COR-L47 (cell line): ENCODE data around the gene LMTK3.
"Not testable (repeated sequence)": the region's sequence is repeated elsewhere in the genome, so short reads cannot be mapped to it uniquely, and the experiment has no call there.

Source experiments
- DNase-seq: peaks from one replicate; lab custom pipeline; 2025; lab: John Stamatoyannopoulos, UW

The LMTK3 gene

GRCh38 chr19:48538057-48538456 is 26.4 kb upstream of the LMTK3 start:
- not testable (repeated sequence) for DNase-seq

GRCh38 chr19:48537541-48537940 is 25.9 kb upstream of the LMTK3 start:
- DNase-seq, result no peak

DNA sequence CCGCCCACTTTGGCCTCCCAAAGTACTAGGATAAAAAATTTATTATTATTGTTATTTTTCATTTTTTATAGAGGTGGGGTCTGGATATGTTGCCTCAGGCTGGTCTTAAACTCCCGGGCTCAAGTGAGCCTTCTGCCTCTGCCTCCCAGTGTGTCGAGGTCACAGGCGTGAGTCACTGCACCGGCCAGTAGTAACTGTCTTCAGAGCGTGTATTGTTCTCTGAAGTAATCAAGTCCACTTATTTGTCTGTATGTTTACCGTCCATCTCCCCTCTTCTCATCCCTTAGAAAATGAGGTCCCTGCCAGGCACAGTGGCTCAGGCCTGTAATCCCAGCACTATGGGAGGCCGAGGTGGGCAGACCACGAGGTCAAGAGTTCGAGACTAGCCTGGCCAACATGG is 22.1 kb upstream of the LMTK3 start:
- no peak for DNase-seq

DNA sequence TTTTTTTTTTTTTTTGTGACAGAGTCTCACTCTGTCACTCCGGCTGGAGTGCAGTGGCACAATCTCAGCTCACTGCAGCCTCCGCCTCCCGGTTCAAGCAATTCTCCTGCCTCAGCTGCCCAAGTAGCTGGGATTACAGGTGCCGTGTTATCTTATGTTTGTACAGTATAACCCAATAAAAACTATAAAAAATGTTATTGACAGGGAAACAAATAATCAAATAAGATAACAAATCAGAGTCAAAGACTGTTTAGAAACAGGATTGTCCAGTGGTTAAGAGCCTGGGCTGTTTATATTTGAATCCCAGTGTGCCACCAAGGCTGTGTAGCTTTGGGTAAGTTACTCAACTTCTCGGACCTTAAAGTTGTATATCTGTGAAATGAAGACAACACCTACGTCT is 19.1 kb upstream of the LMTK3 start:
- no peak for DNase-seq

DNA sequence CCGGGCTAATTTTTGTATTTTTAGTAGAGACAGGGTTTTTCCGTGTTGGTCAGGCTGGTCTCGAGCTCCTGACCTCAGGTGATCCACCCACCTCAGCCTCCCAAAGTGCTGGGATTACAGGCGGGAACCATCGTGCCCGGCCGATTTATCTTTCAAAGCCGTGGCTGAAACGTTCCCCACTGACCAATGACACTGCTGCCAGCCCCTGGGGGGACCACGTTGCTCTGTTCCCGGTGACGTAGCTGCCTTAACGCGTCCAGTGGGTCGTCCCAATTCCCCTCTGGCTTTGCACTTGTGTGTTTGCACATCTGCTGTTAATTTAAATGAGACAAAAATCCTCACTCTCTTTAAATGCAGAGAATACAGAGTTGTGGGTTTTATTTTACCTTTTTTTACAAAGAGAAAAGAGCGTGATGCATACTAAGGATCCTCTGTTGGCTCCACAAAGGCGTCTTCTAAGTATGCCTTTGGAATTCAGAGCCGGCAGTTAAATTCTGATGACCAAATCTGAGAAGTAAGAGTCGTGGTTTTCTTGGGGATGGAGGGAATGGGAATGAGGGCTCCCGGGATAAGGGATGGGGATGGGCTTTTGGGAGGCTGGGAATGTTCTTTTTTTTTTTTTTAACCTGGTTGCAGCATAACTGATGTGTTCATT is 18.6 kb upstream of the LMTK3 start:
- DNase-seq, result no peak

GRCh38 chr19:48529156-48529555 is 17.5 kb upstream of the LMTK3 start:
- DNase-seq, result no peak

DNA sequence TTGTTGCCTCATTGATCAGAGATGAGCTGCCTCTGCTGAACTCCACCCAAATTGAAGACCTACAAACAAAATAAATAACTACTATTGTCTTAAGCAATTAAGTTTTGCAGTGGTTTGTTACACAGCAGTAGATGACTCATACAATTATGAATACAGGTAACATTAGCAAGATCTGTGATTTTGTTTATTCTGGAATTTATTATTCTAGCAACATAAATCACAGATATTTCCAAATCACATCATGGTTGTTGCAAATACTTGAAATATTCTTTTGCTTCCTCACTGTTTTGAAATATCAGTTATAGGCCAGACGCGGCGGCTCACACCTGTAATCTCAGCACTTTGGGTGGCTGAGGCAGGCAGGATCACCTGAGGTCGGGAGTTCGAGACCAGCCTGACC is 13.1 kb upstream of the LMTK3 start:
- DNase-seq, result no peak

DNA sequence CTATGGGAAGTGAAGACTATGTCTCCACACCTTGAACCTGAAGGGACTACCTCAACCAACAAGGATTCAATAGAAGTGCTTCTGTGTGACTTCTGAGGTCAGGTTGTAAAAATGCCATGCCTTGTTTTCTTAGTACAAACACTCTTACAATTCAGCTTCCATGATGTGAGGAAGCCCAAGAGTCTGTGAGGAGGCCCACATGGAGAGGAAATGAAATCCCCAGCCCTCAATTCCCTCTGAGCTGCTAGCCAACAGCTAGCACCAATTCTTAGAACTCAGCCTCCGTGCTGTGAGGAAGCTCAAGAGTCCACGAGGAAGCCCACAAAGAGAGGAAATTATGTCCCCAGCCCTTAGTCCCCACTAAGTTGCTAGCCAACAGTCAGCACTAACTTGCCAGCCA is 12.6 kb upstream of the LMTK3 start:
- no peak for DNase-seq

- no peak for DNase-seq
Observed at GRCh38 chr19:48520134-48520533, 8.5 kb upstream of the LMTK3 start.

DNA sequence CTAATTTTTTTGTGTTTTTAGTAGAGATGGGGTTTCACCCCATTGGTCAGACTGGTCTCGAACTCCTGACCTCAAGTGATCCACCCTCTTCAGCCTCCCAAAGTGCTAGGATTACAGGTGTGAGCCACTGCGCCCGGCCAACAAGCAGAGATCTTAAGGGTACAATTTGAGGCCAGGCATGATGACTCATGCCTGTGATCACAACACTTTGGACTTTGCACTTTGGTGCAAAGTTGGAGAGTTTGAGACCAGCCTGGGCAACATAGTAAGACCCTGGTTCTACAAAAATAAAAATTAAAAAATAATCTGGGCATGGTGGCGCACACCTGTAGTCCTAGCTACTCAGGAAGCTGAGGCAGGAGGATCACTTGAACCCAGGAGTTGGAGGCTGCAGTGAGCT is 7.8 kb upstream of the LMTK3 start:
- not testable (repeated sequence) for DNase-seq

DNA sequence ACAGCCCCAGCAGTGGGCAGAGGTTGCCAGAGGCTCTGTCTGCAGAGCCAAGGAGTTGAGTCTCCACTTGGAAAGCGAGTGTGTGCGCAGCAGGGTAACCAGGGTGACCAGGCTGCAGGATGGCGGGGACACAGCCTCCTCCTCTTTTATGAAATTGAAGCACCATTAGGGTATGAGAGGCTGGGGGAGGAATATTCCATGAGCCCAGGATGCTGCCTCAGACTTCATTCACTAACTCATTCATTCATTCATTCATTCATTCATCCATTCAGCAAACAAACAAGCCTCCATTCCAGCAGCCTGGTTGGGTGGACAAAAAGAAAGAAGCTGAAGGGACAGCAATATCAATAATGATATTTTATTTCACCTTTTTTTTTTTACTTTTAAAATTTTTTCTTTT is 6.6 kb upstream of the LMTK3 start:
- DNase-seq, result no peak

DNA sequence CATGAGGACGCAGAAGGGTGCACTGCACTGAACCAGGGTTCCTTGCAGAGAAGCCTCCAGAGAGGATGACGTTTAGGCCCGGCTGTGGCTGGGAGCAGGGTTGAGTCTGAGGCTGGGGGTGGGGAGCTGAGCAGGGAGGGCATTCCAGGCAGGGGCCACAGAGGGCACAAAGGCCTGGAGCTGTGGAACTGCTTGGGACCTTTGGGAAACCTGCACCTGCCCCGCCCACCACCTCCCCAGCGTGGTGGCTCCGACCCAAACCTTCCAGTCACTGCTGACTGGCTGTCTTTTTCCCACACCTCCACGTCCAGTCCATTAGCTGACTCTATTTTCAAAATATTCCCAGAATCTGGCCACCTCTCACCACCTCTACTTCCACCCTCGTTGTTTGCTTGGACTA is 4.9 kb upstream of the LMTK3 start:
- DNase-seq, result no peak

GRCh38 chr19:48514123-48514458 is 2.5 kb upstream of the LMTK3 start:
- DNase-seq, result no peak

DNA sequence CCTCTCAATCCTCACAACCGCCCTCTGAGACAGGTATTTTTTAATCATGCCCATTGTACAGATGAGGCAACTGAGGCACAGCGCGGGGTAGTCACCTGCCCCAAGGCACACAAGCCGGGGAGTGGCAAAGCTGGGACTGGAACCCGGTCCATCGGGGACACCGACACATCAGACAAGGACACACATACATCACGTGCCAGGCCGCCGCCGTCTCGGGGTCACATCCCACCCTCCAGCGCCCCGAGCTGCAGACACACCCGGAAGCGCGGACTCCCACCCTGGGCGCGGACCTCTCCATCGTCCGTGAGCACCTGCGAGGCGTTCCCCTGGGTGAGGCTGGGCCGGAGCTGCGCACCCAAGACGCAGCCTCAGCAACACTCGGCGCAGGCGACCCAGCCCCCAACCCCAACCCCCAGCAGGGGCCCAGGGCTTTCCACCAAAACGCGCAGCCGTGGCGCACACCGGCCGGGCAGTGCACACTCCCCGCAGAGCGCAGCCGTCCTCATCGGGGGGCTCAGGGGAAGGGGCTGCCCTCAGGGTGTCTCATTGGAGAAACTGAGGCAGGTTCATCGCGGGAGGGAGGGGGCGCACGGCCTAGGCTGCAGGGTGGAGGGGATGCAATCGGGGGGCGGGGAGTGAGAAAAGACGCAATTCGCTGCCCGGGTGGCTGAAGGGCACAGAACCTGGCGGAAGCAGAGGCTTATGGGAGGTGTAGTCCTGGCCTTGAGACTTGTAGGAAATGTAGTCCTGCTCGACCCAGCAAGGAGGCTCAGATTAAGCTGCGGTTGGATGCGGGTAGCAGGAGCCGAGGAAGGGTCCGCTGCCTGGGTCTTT is 1.9 kb upstream of the LMTK3 start:
- DNase-seq, result peak; percentile 70

DNA sequence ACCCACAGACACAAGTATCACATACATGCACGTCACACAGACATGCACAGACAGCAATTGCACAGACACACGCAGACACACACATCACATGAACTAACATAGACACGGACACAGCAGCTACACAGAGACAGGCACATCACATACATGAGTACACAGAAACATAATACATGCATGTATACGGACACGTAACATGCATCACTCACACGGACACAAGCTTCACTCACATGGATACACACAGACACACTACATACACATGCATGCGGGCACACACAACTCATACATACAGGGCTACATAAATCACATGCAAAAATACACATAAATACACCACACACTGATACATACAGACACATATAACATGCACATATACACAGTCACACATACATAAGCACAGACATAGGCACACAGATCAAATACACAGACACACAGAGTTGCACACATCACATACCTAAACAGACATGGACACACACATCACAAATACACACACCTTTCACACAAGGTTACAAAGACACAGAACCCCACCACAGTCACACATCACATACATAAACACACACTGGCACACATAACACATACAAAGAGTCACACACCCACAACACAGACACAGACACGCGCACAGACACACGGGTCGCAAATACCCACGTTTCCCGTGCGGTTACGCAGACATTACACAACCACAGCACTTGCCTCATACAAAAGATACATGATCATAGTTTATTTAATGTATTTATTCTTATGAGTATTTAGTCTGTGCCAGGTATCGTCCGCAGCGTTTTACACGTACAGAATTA is 1.1 kb upstream of the LMTK3 start:
- no peak for DNase-seq

DNA sequence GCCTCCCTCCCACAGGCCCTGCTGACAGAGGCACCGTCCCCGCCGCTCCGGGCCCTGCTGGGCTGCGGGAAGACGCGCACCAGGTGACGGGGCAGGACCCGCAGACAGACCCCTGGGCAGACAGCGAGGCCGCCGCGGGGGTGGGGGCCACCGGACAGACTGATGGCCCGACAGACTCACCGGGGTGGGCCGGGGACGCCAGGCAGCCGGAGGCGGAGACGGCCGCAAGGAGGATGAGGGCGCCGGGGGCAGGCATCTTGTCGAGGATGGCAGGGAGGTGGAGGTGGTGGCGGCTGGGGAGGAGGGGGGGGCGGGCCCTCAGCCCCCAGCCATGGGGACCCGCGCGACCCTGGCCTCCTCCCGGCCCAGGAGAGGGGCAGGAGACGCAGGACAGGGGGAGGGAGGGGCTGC is 309 bp downstream of the LMTK3 start:
- no peak for DNase-seq

GRCh38 chr19:48510421-48511268 is 990 bp downstream of the LMTK3 start:
- peak; percentile 53 for DNase-seq

DNA sequence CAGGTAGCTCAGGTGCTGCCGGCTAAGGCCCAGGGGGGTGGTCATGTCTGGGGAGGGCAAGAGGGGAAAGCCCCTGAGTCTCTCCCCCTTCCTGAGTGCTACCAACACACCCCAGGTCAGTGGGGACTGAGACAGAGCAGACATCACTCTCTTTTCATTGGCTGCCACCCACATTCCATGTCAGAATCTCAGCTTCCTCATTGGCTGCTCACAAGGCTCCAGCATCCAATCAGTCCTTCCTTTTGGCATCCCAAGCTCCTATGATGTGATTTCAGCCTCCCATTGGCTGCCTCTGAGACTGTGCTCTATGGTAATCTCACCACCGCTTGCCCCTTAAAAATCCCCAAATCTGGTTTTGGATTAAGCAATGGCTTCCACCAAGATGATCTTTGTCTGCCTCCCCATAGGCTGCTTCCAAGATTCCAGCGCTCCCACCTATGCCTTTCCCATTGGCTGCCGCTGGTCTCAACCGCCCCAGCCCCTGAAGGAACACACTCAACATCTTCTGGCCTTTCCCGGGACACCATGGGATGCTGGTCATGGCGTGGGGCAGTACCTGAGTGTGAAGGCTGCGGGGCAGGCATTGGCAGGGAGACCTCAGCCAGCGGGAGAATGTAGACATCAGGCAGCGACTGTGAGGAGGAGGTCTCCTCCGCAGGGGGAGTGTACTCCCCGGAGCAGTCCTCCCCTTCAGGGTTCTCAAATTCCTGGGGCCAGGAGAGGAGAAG is 2.0 kb downstream of the LMTK3 start:
- no peak for DNase-seq

GRCh38 chr19:48508729-48509411 is 2.8 kb downstream of the LMTK3 start:
- DNase-seq, result no peak

- DNase-seq, result no peak
Observed at GRCh38 chr19:48507911-48508439, 3.7 kb downstream of the LMTK3 start.
